Lower lobe of right lung (tissue), 2 donors: ENCODE data around the gene ISG20L2. TPM values are rescaled to one million over a fixed set of nuclear protein-coding genes. Genes with fewer than 3 reads are reported as not detected.

Source experiments
- ATAC-seq, 2 donors: fragments of 200-7000 bp; cut with Tn5 transposase; one replicate each; pipeline ENCODE4 v1.9.1; 2020 to 2022; ENCODE audit warnings: mild to moderate bottlenecking in 2 of 2, moderate library complexity in 2 of 2
- DNase-seq: peaks from one replicate; pipeline ENCODE4 v3.0.0-alpha.2; 2020
- H3K27ac ChIP-seq: fragments of 200-600 bp; one replicate; pipeline ENCODE4 v1.8.0; 2022
- H3K27me3 ChIP-seq: fragments of 200-600 bp; one replicate; pipeline ENCODE4 v1.8.0; 2022; ENCODE audit warnings: low read depth
- H3K36me3 ChIP-seq: fragments of 200-600 bp; one replicate; pipeline ENCODE4 v1.8.0; 2022; ENCODE audit warnings: mild to moderate bottlenecking
- H3K4me1 ChIP-seq: fragments of 200-600 bp; one replicate; pipeline ENCODE4 v1.8.0; 2022
- H3K4me3 ChIP-seq: fragments of 200-600 bp; one replicate; pipeline ENCODE4 v1.8.0; 2022; ENCODE audit warnings: mild to moderate bottlenecking
- H3K9me3 ChIP-seq: fragments of 200-600 bp; one replicate; pipeline ENCODE4 v1.8.0; 2022
- intact Hi-C: fragments of 100-400 bp; cut with DNase I; formaldehyde crosslinking; loops from one replicate; pipeline ENCODE4 v1.11.0; 2022
- total RNA-seq: library from RNA; stranded (reverse); fragmentation: NEBNext Ultra II Directional; extraction: Animal tissue kit (Norgen Biotek cat#: 25700); gene quantifications from one replicate; pipeline ENCODE4 v1.2.1, GENCODE V29; 2021
- TF ChIP-seq, protein P1 (sequence below): fragments of 200-600 bp; IDR thresholded peaks from one replicate; pipeline ENCODE4 v1.8.0; 2022; ENCODE audit warnings: antibody characterized with exemption, mild to moderate bottlenecking
- donor health status: DM: no; HTN: yes; CAD: no; lungs with severe emphysema.

The ISG20L2 gene
- total RNA-seq, 1 donor from 2014 or later, result 22.6 TPM

DNA sequence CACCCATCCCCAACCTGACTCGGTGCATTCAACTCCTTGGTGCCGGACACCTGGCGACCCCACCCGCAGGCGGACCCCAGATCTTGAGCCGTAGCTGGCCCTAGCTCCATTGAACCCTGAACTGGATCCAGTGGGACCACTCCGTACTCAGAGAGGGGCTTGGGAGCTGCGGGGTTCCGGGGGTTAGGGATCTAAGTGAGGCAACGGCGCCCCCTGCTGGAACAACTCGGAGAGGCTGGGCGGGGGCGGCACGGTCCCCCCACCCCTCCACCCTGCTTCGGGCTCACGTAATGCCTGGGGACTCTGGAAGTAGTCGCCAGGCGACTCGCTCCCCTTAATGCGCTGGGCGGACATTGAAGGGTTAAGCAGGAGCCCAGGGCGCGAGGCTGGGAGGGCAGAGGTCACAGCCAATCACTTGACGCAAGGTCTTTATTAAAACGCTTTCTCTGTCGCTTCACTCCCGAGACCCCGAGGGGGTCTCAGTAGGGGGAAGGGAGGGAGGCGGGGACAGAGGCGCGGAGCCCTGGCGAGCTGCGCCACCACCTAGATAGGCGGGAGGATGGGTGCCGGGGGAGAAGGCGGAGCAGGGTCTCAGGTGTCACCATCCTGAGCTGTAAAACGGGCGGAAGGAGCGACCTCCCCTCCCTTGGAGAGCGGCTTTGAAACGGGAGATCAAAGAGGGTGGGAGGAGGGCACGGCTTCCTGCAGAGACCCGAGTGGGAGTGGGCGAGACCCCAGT lies 22.5 kb downstream of the ISG20L2 start:
- intact Hi-C loops, result no loop called here
- H3K27me3 ChIP-seq, result peaks cover 45% of the 10 kb centered on the region
- DNase-seq (peak; percentile 70), ATAC-seq (peak; percentile 74 to 78)
- H3K27ac ChIP-seq, result peak overlapping the region; percentile 64
- H3K4me3 ChIP-seq, result peak overlapping the region; percentile 47
- TF ChIP-seq, protein P1, sequence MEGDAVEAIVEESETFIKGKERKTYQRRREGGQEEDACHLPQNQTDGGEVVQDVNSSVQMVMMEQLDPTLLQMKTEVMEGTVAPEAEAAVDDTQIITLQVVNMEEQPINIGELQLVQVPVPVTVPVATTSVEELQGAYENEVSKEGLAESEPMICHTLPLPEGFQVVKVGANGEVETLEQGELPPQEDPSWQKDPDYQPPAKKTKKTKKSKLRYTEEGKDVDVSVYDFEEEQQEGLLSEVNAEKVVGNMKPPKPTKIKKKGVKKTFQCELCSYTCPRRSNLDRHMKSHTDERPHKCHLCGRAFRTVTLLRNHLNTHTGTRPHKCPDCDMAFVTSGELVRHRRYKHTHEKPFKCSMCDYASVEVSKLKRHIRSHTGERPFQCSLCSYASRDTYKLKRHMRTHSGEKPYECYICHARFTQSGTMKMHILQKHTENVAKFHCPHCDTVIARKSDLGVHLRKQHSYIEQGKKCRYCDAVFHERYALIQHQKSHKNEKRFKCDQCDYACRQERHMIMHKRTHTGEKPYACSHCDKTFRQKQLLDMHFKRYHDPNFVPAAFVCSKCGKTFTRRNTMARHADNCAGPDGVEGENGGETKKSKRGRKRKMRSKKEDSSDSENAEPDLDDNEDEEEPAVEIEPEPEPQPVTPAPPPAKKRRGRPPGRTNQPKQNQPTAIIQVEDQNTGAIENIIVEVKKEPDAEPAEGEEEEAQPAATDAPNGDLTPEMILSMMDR, result peak; percentile 76
- H3K36me3 ChIP-seq, result no peaks in the 10 kb centered on the region
- peaks cover 38% of the 10 kb centered on the region for H3K4me1 ChIP-seq
- H3K9me3 ChIP-seq, result no peaks in the 10 kb centered on the region

GRCh38 chr1:156705321-156705917 lies 23.1 kb downstream of the ISG20L2 start, which contains the start of gene CRABP2:
Gene CRABP2 (minus strand): TSS chr1:156705583. CDS start chr1:156705446, 137 bp downstream.
- ATAC-seq (peak; percentile 18 to 44), DNase-seq (peak; percentile 57)
- no peaks in the 10 kb centered on the region for H3K9me3 ChIP-seq
- peaks cover 45% of the 10 kb centered on the region for H3K27me3 ChIP-seq
- no peaks in the 10 kb centered on the region for H3K36me3 ChIP-seq
- intact Hi-C loops, result no loop called here
- TF ChIP-seq, protein P1, result no peak
- H3K4me3 ChIP-seq, result peak within 1 kb of the TSS; percentile 47
- peak within 1 kb of the TSS; percentile 64 for H3K27ac ChIP-seq
- H3K4me1 ChIP-seq, result peaks cover 38% of the 10 kb centered on the region

DNA sequence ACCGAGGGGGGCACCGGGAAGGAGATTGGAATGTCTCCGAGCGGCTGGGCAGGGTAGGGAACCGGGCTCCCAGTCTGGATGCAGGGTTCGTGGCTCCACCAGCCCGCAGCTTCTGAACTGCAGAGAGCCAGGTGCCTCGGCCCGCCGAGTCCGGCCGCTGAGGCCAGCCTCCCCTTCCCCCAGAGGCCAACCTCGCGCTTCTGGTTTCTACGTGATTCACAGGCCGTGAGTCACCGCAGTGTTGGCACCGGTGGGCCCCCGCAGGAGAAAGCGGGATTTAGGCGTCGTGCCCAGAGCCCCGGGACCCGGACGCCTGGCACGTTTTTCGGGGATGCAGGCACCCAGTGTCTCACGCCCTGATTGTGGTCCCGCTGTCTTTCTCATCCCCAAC lies 23.6 kb downstream of the ISG20L2 start:
- DNase-seq (peak; percentile 51), ATAC-seq (peak; percentile 17 to 43)
- peaks cover 38% of the 10 kb centered on the region for H3K4me1 ChIP-seq
- intact Hi-C loops, result no loop called here
- peaks cover 45% of the 10 kb centered on the region for H3K27me3 ChIP-seq
- no peaks in the 10 kb centered on the region for H3K36me3 ChIP-seq
- no peak overlapping the region for H3K27ac ChIP-seq
- TF ChIP-seq, protein P1, result no peak
- H3K4me3 ChIP-seq, result peak overlapping the region; percentile 47
- H3K9me3 ChIP-seq, result no peaks in the 10 kb centered on the region

DNA sequence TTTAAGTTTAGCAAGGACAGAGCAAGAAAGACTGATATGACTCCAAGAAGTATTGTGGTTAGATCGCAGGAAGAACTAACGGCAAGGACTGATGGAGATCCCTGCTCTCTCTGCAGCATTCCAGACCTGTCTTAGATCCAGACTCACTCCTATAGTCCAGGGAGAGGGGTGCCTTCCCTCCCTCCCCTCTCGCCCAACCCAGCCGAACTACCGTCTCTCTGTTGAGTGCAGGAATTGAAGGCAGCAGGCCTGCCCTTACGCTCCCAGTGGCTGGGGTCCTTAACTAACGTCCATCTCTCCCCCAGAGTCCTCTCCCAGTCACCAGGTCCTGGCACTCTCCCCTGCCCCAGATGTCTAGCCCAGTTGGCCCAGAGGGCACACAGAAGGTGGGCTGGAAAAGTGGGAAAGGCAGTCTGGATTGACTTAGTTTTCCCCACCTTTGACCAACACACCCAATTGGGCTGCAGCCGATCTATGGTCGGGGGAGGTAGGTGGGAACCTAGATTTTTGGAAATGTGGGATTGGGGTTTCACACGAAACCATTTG lies 24.3 kb downstream of the ISG20L2 start:
- peaks cover 45% of the 10 kb centered on the region for H3K27me3 ChIP-seq
- DNase-seq, result no peak
- no peak overlapping the region for H3K4me3 ChIP-seq
- no peak overlapping the region for H3K27ac ChIP-seq
- no peak for ATAC-seq
- intact Hi-C loops, result no loop called here
- no peaks in the 10 kb centered on the region for H3K36me3 ChIP-seq
- TF ChIP-seq, protein P1, result no peak
- H3K9me3 ChIP-seq, result no peaks in the 10 kb centered on the region
- peaks cover 32% of the 10 kb centered on the region for H3K4me1 ChIP-seq

DNA sequence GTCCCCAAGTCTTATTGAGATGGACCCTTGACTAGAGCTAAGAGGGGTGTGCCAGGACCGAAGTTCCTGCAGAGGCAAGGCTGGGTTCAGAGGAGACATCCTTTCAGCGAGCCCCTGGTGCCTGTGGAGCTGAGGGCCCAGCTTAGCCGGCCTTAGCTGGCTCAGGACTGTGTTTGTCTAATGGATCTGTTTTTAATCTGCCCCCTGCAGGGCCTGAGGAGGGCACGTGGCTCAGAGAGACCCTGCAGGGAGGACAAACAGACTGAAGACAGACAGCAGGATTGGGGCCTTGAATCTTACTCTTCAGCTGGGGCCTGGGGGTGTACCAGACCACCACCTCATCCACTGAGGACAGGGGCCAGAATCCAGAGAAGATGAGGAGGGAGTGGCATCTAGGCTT lies 24.8 kb downstream of the ISG20L2 start:
- TF ChIP-seq, protein P1, result no peak
- Histone ChIP-seq H3K4me3 (no peak overlapping the region), H3K27me3 (peaks cover 45% of the 10 kb centered on the region), H3K27ac (no peak overlapping the region), H3K36me3 (no peaks in the 10 kb centered on the region), H3K4me1 (peaks cover 32% of the 10 kb centered on the region), H3K9me3 (no peaks in the 10 kb centered on the region)
- ATAC-seq, result no peak
- intact Hi-C loops, result no loop called here
- no peak for DNase-seq
